PC-9 (cell line): ENCODE data around the gene FGFR3. TPM values are rescaled to one million over a fixed set of nuclear protein-coding genes. Genes with fewer than 3 reads are reported as not detected.

ENCODE experiments used
- BruUV-seq: library from RNA; stranded (reverse); fragments of 400-500 nt; replicated peaks from 2 replicates; lab custom pipeline; 2021; lab: Mats Ljungman, UMichigan
- CTCF ChIA-PET: fragments of 300-600 bp; sonication (Branson Sonifier 250); formaldehyde crosslinking; loops from one replicate; lab custom pipeline; 2022; ENCODE audit warnings: antibody characterized with exemption; lab: Charles Lee
- POLR2A ChIA-PET: fragments of 300-600 bp; sonication (Branson Sonifier 250); formaldehyde crosslinking; loops from one replicate; lab custom pipeline; 2022; ENCODE audit warnings: antibody characterized with exemption; ENCODE audit not compliant: unreplicated experiment; lab: Charles Lee
- DNase-seq, 2 experiments: peaks; one replicate each; pipeline versions ENCODE4 v3.0.0 to v3.0.0-alpha.2; 2015 to 2022; ENCODE audit warnings: mixed read lengths in 1 of 2
- H2AFZ ChIP-seq: fragments of 200-600 bp; sonication (generic); 2 replicates; pipeline ENCODE4 v1.8.1; 2017; ENCODE audit warnings: antibody characterized with exemption
- H3F3A ChIP-seq: fragments of 200-600 bp; sonication (generic); 2 replicates; pipeline ENCODE4 v1.8.1; 2017; ENCODE audit warnings: antibody characterized with exemption, mild to moderate bottlenecking, low read depth; ENCODE audit not compliant: insufficient read depth
- H3K27ac ChIP-seq: fragments of 200-600 bp; sonication (generic); 2 replicates; pipeline ENCODE4 v1.6.1; 2016; ENCODE audit warnings: mixed run types
- H3K27me3 ChIP-seq: fragments of 200-600 bp; sonication (generic); 2 replicates; pipeline ENCODE4 v1.6.1; 2016; ENCODE audit warnings: low read depth, mixed run types; ENCODE audit not compliant: insufficient read depth
- H3K36me3 ChIP-seq: fragments of 200-600 bp; sonication (generic); 2 replicates; pipeline ENCODE4 v1.6.1; 2016; ENCODE audit warnings: low read depth, mixed run types
- H3K4me1 ChIP-seq: fragments of 200-600 bp; sonication (generic); replicated peaks from 2 replicates; pipeline ENCODE4 v1.6.1; 2016; ENCODE audit warnings: mixed run types; ENCODE audit not compliant: insufficient read depth
- H3K4me2 ChIP-seq: fragments of 200-600 bp; sonication (generic); 2 replicates; pipeline ENCODE4 v1.6.1; 2017; ENCODE audit warnings: mixed run types
- H3K4me3 ChIP-seq: fragments of 200-600 bp; sonication (generic); 2 replicates; pipeline ENCODE4 v1.6.1; 2016; ENCODE audit warnings: mixed run types
- H3K79me2 ChIP-seq: fragments of 200-600 bp; sonication (generic); 2 replicates; pipeline ENCODE4 v1.6.1; 2017; ENCODE audit warnings: low read depth, mixed run types
- H3K9me2 ChIP-seq: fragments of 200-600 bp; sonication (generic); 2 replicates; pipeline ENCODE4 v1.8.1; 2017; ENCODE audit warnings: mild to moderate bottlenecking; ENCODE audit not compliant: insufficient read depth
- H3K9me3 ChIP-seq: fragments of 200-600 bp; sonication (generic); 2 replicates; pipeline ENCODE4 v1.8.1; 2016; ENCODE audit warnings: low read depth; ENCODE audit not compliant: insufficient read depth
- H4K20me1 ChIP-seq: fragments of 200-600 bp; sonication (generic); 2 replicates; pipeline ENCODE4 v1.8.1; 2017; ENCODE audit not compliant: insufficient read depth
- EZH2 ChIP-seq: fragments of 200-600 bp; sonication (generic); IDR thresholded peaks from 2 replicates; pipeline ENCODE4 v1.8.0; 2017; ENCODE audit warnings: antibody characterized with exemption, low read depth
- intact Hi-C: fragments of 100-400 bp; cut with micrococcal nuclease; formaldehyde crosslinking; loops from one replicate; pipeline ENCODE4 v1.10.0; 2022; ENCODE audit not compliant: unreplicated experiment
- total RNA-seq: library from RNA; stranded (reverse); gene quantifications from 2 replicates; pipeline ENCODE4 v1.2.3, GENCODE V29; 2021
- TF ChIP-seq, protein P1 (sequence below): fragments of 200-600 bp; sonication (generic); conservative IDR thresholded peaks from 2 replicates; pipeline ENCODE4 v1.6.1; 2017; ENCODE audit warnings: mixed run types, antibody characterized with exemption, mild to moderate bottlenecking, moderate library complexity

Gene FGFR3
- total RNA-seq, 1 experiment from 2014 or later: 8.2 TPM

DNA sequence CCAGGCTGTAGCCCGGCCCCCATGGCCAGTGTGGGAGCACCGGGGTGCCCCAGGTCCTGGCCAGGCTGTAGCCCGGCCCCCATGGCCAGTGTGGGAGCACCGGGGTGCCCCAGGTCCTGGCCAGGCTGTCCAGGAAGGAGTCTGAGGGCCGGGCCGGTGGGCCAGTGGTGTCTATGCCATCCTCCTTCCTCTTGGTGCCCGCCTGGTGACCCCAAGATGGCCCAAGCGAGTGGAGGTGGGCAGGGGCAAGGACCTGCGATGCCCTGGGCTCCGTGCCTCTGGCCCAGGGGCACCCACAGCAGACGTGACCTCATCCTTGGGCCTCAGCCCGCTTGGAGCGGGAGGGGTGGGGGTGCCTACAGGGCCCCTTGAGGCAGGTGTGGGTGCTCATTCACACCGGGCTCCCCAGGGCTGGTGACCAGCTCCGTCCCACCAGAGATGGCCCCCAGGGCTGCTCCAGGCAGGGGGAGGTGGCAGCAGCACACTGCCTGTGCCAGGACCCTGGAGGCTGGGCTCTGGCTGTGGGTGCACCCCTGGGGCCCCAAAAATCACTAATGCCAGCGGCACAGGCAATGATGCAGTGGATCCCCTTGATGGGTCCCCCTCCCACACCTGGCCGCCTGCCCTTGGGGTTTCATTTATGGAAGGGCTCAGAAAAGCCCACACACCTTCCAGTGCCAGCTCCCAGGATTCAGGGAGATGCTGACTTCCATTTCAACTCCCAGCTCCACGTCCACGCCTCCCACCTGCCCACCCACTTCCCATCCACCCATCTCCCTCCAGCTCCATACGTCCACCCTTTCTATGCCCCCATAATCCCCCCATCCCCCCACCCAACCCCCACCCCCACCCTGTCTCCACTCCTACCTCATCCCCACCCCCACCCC, 36.0 kb upstream of the FGFR3 start:
- Histone ChIP-seq H3K9me3 (no peaks in the 10 kb centered on the region), H3F3A (peaks cover 3% of the 10 kb centered on the region; the same call in 1 of the 2 replicates), H3K27me3 (no peaks in the 10 kb centered on the region), H3K4me3 (no peak overlapping the region), H3K27ac (no peak overlapping the region), H3K4me2 (no peak overlapping the region), H3K4me1 (no peaks in the 10 kb centered on the region), H3K9me2 (no peaks in the 10 kb centered on the region), H4K20me1 (no peaks in the 10 kb centered on the region), H2AFZ (no peak overlapping the region), H3K36me3 (no peaks in the 10 kb centered on the region), H3K79me2 (no peaks in the 10 kb centered on the region)
- DNase-seq: no peak
- POLR2A ChIA-PET: no interaction called here
- intact Hi-C loops: no loop called here
- TF ChIP-seq, protein P1, sequence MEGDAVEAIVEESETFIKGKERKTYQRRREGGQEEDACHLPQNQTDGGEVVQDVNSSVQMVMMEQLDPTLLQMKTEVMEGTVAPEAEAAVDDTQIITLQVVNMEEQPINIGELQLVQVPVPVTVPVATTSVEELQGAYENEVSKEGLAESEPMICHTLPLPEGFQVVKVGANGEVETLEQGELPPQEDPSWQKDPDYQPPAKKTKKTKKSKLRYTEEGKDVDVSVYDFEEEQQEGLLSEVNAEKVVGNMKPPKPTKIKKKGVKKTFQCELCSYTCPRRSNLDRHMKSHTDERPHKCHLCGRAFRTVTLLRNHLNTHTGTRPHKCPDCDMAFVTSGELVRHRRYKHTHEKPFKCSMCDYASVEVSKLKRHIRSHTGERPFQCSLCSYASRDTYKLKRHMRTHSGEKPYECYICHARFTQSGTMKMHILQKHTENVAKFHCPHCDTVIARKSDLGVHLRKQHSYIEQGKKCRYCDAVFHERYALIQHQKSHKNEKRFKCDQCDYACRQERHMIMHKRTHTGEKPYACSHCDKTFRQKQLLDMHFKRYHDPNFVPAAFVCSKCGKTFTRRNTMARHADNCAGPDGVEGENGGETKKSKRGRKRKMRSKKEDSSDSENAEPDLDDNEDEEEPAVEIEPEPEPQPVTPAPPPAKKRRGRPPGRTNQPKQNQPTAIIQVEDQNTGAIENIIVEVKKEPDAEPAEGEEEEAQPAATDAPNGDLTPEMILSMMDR: no peak
- no peak for TF ChIP-seq EZH2
- BruUV-seq: no TSS peak
- CTCF ChIA-PET: no interaction called here

DNA sequence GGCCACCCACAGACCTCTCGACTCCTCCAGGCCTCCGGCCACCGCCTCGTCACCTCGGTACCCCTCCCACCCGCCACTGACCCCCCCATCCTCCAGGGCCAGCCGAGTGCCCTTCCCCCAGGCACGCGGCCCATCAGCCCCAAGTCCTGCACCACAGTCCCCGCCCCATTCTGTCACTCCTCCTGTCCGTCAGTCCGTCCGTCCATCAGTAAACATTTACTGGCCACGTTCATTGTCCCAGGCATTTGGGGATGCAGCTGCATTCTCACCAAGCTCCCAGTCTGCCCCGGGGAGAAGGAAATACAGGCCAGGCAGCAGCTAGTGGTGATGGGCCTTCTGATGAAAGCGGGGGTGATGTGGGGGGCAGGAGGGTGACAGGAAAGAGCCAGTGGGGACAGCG, 35.3 kb upstream of the FGFR3 start:
- H3K79me2 ChIP-seq: no peaks in the 10 kb centered on the region
- DNase-seq: no peak
- BruUV-seq: no TSS peak
- no peak overlapping the region for H3K27ac ChIP-seq
- H3K36me3 ChIP-seq: no peaks in the 10 kb centered on the region
- no peak overlapping the region for H2AFZ ChIP-seq
- H3K27me3 ChIP-seq: no peaks in the 10 kb centered on the region
- peaks cover 3% of the 10 kb centered on the region; the same call in 1 of the 2 replicates for H3F3A ChIP-seq
- intact Hi-C loops: no loop called here
- no peaks in the 10 kb centered on the region for H3K9me2 ChIP-seq
- no peaks in the 10 kb centered on the region for H3K4me1 ChIP-seq
- ChIA-PET POLR2A (no interaction called here), CTCF (no interaction called here)
- H3K4me3 ChIP-seq: no peak overlapping the region
- no peaks in the 10 kb centered on the region for H3K9me3 ChIP-seq
- H3K4me2 ChIP-seq: no peak overlapping the region
- TF ChIP-seq, protein P1: no peak
- TF ChIP-seq EZH2: no peak
- H4K20me1 ChIP-seq: no peaks in the 10 kb centered on the region

DNA sequence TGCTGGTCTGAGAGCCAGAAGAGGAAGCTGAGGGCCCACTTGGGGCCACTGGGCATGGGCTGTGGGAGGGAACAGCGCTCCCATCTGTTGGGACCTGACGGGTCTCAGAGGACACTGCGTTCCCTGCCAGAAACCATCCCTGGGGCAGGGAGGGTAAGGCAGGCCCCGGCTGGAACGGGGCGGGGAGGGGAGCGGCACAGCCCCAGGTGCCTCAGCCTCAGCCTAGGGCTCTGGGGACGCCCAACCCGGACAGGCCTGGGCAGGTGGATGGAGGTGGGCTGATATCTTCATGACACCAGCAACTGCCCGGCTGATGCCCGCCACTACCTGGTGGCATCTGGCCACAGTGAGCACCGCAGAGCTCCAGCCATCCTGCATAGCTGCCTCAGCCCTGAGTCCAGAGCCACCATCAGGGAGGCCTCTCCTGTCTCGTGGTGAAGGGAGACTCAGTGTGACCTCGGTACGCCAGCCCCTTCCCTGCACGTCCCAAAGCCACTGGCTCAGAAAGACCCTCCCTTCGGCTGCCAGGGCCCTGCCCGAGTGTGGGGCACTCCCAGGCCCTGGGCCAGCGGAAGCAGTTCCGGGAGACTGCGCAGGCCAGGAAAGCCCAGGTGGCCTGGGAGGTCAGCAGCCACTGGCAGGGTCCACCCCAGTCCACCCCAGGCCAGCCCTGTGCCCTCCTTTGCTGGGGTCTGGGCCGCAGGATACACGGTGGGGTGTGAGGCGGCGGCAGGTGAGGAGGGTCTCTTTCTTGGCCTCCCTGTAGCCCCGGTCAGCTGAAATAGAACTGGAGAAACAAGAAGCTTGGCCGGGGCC, 34.6 kb upstream of the FGFR3 start:
- ChIA-PET CTCF (no interaction called here), POLR2A (no interaction called here)
- Histone ChIP-seq H3F3A (peaks cover 3% of the 10 kb centered on the region; the same call in 1 of the 2 replicates), H2AFZ (no peak overlapping the region), H3K79me2 (no peaks in the 10 kb centered on the region), H3K9me3 (no peaks in the 10 kb centered on the region), H3K4me2 (no peak overlapping the region), H3K27me3 (no peaks in the 10 kb centered on the region), H3K4me1 (no peaks in the 10 kb centered on the region), H3K9me2 (no peaks in the 10 kb centered on the region), H3K36me3 (no peaks in the 10 kb centered on the region), H3K4me3 (no peak overlapping the region), H4K20me1 (no peaks in the 10 kb centered on the region), H3K27ac (no peak overlapping the region)
- TF ChIP-seq, protein P1: no peak
- no peak for TF ChIP-seq EZH2
- no TSS peak for BruUV-seq
- intact Hi-C loops: no loop called here
- DNase-seq: no peak
